GM19467 (cell line): Measurements from ENCODE around the gene VPS4B.
"Not testable (repeated sequence)": the region's sequence is repeated elsewhere in the genome, so short reads cannot be mapped to it uniquely, and the experiment has no call there.

Experiments used
- ATAC-seq: cut with Tn5 transposase; IDR thresholded peaks from one replicate; pipeline ENCODE4 v1.9.1; 2021; ENCODE audit warnings: mild to moderate bottlenecking, moderate library complexity; ENCODE audit not compliant: unreplicated experiment

VPS4B gene

DNA sequence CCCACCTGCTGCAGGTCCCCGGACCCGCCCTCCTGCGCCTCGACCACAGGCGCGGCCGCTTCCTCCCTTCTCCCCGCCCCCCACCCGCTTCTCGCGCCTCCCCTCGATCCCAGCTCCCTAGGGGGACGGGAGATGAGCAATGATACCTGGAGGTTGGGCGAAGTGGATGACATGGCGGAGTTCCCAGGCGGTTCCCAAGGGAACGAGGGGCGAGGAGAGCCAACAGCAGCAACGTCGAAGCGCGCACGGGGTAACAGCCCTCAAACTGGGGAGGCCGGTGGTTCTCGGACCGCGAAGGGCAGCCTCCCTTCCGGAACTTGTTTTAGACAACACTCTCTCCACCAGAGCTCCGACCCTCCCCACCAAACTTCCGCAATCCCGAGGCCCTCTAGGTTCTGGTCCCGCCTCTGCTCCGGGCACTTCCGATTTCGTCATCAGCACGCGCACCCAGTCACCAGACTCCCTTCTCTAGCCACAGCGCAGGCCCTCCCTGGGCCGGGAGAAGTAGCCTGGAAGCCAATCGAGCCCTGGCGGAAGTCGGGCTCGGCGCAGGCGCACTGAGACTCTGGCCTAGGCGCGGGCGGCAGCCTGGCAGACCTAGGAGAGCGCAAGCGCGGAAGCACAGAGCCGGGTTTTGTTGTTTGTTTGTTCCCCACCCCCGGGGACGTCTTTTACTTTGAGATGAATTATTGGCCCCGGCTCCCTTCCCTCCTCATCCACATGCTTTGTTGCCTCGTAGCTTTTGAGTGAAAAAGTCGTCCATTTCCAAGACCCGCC lies at the start of gene VPS4B:
Gene VPS4B (minus strand): TSS at position 390 of the 777 bp plus-strand sequence. CDS start 217 bp downstream, at position 173.
- peak; percentile 96 for ATAC-seq

DNA sequence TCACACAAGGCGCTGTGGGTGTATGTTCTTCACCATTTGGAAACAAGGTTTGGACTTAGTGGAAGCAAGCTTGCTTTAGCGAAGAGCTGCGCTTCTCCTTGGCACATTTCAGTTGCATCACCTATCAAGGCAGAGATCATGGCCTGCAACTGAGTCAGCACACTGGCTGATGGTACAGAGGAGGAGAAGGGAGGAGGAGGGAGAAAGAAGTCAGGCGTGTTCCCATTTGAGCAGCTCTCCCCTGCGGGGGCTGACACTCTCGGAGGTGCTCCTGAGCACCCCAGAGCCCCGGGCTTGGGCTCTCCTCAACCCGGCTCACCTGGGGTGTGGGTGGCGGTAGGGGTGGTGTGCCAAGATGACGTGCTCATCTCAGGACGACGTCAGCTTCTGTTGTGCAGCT lies 48.5 kb upstream of the VPS4B start:
- ATAC-seq, result no peak

DNA sequence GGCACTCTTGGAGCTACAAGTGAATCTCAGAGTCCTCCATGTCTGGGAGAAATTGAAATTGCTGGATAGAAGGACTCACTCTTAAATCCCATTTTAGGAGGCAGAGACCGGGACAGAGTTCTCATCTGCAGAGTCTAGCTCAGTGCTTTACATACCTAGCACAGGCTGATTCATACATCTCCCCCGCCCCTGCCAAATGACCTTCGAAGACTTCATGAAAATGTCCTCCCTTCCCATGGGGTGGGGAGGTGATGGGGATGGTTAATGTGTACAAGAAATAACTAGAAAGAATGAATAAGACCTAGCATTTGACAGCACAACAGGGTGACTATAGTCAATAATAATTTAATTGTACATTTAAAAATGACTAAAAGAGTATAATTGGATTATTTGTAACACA lies 46.3 kb upstream of the VPS4B start:
- ATAC-seq, result no peak

DNA sequence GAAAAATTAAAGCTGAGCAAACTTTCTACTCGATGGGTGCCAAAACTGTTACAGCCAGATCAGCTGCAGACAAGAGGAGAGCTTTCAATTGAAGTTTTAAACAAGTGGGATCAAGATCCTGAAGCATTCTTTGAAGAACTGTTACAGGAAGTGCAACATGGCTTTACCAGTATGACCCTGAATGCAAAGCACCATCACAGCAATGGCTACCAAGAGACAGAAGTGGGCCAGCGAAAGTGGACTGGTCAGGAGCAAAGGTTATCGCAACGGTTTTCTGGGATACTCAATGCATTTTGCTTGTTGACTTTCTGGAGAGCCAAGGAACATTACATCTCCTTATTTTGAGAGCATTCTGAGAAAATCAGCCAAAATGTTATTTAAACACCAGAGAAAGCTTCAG lies 45.4 kb upstream of the VPS4B start:
- ATAC-seq, result no peak

DNA sequence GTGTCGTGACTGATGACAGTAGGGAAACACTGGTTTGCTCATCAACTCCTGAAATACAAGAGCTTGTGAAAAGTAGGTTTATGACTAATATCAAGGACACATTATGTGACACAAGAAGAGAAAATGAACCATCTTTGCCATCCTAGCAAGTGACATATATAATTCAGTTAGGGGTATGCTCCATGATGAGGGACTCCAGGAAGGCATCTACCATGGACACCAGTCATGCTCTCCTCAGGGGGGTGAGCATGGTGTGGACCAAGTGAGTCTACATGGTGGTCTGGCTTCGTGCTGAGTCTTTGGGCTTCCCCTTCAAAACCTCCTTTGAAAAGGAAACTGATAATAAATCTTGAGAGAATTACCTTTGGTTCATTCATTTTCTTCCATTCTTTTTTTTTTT lies 42.8 kb upstream of the VPS4B start:
- ATAC-seq, result no peak

DNA sequence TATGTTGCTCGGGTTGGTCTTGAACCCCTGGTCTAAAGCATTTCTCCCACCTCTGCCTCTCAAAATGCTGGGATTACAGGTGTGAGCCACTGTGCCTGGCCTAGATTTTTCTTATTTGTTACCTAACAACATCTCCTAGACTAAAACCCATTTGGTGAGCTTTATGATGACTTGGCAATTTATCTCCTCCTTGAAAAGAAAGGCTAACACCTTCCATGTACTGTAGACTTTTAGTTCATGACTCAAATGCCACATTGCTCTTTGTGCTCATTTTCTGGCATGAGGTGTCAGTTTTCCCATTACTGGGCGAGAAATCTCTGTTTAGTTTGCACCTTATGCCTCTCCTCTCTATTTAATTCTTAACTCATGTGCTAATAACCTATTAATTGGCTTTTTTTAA lies 42.2 kb upstream of the VPS4B start:
- ATAC-seq, result no peak

DNA sequence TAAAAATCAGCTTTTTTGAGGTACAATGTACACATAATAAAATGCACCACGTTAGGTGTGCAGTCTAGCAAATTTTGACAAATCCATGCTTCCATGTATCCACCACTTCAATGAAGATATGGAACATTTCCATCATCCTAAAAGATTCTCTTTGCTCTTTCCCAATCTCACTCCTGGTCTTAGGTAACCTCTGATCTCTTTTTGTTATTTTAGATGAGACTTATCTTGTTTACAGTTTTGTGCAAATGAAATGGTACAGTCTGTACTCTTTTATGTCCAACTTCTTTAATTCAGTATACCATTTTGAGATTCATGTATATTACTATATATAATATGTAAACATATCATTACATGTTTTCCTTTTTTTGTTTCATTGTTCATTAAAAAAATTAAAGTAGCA lies 38.1 kb upstream of the VPS4B start:
- no peak for ATAC-seq

DNA sequence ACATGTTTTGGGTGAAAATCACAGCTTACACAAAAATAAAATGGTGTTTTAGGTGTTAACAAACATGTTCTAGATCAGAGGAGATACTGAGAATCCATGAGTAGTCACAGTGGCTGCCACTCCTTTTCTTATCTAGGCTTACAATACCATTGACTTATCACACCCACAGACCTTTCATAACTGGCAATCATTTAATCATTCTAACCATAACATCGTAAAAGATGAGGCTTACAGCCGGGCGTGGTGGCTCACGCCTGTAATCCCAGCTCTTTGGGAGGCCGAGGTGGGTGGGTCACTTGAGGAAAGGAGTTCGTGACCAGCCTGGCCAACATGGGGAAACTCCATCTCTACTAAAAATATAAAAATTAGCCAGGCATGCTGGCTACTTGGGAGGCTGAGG lies 35.7 kb upstream of the VPS4B start:
- ATAC-seq, result no peak

DNA sequence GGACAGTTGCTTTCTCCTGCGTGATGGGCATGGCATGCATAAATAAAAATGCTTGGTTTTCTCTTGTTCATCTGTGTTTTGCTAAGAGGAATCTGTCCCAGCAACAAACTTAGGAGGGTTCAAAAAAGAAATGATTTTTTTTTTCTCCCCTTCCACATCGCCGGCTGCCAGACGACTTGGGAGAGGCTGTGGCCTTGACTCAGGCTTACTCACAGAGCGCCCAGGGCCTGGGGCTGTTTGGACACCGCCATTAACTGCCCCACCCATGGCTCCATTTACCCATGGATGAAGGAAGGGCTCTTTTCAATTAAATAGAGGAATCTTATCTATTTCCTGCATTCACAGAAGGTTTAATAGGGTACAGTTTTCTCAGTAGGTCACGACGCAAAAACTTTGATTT lies 32.2 kb upstream of the VPS4B start:
- ATAC-seq, result no peak

DNA sequence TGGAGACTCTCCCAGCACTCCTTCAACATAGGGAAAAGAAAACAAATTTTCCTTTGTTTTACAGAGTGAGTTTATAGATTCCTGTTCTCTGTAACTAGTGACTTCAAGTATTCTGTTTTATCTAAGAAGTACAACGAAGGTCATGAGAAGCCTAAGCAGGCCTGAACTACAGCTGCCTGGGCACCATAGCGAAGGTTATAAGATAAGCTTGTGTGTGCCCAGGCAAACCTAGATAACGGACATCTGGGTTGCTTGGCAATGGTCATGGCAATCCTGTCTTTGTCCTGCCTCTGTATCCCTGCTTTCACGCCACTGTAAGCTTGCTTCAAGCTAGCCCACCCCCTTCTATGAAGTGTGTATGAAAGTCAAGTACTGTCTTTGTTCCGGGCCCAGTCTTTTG lies 30.5 kb upstream of the VPS4B start:
- not testable (repeated sequence) for ATAC-seq

DNA sequence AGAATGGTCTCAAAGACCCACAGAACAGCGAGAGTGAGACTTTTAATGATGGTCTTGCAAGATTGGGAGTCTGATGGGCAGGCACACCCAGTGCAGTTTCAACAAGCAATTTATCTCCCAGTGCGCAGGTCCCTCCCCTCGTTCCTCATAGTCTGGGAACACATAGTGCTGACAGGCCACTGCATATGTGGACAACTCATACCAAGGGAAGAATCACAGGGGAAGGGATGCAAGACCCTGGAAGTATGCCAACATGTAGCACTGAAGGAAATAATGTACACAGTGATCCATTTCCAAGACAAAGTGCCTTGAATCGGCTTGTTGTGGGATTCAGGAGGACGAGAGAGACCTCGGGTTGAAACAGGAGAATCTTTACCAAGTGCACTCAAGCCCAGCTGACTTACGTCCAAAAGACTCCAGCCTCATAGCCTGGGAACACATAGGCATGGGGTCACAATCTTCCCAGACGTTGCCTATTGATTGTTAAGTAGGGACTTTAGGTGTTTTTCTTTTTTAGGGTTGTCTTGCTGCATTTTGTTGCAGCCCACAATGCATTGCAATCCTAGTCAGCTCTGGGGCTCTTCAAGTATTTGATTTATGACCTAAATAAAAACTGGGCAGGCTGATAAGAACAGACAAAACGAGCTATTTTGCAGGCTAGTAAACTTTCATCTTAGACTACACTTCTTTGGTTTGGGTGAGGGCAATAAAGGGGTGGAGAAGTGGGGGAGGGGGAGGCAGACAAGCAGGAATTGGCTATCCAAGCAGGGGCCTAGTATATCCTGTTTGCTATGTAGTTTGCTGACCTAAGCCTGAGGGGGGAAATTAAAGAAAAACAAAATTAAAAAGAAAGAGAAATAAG lies 29.8 kb upstream of the VPS4B start:
- ATAC-seq, result no peak

DNA sequence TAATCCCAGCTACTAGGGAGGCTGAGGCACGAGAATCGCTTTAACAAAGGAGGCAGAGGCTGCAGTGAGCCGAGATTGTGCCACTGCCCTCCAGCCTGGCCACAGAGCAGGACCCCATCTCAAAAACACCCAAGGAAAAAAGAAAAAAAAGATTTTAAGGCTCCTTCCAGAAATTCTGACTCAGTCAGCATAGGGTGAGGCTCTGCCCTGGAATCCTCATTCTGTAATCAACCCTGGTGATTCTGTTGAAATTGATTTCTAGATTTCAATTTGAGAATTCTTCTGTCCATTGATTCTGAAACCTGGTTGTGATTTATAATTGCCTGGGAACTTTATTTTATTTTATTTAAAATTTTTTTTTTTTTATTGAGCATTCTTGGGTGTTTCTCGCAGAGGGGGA lies 27.1 kb upstream of the VPS4B start:
- ATAC-seq, result no peak

DNA sequence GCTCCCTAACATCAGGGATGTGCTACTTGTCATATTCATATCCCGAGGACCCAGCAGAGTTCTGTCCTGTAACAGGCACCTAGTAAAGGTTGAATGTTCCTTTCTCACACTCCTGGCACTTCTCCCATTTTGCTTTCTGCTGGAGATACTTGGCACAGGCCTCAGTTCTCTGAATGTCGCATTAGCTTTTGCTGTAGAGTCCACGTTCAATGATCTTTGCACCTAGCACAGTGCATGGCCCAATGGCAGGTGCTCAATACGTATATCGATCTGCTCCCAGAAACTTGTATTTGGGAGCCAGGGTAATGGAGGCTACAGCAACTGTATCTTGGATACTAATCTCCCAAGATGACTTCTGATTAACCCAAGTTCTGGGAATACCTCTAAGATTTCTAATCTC lies 24.8 kb upstream of the VPS4B start:
- no peak for ATAC-seq

DNA sequence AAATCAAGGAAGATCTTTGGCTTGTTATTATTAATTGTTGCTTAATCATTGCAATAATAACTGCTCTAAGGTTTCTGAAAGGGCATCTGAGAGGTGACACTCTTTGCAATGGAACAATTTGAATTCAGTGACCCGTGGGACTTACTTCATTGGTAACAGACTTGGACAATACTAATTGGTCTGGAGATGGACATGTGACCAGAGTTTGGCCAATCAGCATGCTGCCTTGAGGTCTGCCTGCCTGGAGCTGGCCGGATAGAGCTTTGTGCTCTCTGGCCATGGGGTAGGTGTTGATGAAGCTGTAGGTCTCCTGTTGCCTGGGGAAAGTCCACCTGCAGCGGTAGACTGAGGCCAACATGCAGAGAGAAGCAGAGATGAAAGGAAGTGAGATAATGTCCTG lies 24.0 kb upstream of the VPS4B start:
- ATAC-seq, result no peak

DNA sequence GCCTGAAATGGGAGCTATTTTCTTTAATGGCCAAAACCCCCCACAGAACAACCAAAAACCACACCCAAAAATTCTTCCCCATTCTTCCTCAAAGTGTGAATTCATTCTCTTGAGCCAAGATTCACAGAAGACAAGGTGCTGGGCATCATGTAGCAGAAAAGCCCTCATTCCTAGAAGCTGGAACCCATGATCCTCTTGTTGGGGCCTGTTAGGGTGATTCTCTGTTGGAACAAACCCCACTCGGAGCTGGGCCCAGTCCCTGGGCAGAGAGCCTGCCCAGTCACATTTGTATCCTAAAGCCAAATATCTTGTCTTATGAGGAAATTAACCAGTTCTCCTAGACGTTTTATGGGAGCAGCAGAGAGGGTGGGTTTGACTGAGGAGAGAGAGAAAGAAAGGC lies 22.8 kb upstream of the VPS4B start:
- no peak for ATAC-seq

DNA sequence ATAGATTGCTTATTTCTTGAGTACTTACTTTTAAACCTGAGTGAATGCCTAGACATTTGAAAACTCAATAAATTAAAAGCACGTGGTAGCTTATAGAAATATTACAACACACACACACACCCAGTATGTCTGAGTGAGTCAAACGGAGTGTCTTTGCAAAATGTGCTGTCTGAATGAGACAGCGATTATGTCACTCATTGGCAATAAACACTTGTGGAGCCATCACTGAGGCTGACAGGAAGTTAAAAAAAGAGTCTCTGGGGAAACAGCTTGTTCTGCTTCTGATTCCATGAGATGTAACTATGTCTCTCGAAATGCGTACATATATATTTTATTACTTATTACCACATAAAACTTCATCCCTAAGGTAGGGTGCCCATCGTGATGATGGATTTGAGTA lies 22.3 kb upstream of the VPS4B start:
- ATAC-seq, result no peak

DNA sequence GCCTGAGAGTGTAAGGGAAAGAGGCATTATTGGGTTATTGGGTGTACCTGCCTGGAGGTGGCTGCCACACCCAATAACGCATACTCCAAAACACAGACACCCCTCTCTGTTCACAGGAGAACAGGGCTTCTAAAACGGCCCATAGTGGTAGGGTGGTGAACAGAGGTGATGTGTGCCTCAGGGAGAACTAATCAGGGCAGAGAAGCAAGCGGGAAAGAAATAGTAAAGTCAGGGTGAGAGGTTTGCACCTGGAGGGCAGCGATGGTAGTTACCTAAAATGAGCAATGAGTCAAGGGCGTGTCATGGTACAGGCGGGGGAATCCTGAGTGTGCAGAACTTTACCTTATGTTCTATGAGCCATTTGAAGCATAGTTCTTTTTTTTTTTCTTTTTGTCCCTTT lies 21.6 kb upstream of the VPS4B start:
- ATAC-seq, result no peak

DNA sequence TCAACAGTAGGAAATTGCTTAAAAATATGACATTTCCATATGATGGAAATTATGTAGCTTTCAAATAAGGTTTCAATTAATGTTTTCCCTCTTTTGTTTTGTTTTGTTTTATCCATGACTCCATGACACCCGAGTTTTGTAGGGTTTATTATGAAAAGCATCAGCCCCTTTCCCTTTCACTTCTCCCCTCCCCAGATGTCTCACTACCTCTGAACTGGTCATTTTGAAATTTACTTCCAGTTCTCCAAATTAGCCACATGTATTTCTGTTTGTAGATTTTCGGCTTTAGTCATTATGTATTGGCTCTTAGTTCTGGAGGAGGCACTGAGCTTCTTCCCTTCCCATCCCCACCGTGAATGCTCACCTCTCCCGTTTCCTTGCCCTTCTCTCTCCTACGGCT lies 18.6 kb upstream of the VPS4B start:
- no peak for ATAC-seq

DNA sequence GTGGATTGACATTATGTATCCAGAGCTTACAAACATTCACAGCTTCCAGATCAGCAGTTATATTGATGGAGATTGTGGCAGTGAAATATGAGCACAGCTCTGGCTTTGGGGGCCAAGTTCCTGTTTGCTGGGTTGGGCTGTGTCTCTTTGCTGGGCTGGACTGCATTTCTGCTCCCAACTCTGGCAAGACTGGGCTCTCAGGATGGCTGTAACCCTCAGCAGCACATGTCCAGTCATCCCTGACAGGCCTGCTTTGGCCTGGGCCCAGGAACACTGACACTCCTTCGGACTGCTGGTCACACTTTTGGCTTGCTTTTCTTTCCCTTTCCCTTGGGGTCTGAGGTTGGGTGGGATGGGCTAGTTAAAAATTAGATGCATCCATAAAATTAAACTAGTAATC lies 17.9 kb upstream of the VPS4B start:
- no peak for ATAC-seq

DNA sequence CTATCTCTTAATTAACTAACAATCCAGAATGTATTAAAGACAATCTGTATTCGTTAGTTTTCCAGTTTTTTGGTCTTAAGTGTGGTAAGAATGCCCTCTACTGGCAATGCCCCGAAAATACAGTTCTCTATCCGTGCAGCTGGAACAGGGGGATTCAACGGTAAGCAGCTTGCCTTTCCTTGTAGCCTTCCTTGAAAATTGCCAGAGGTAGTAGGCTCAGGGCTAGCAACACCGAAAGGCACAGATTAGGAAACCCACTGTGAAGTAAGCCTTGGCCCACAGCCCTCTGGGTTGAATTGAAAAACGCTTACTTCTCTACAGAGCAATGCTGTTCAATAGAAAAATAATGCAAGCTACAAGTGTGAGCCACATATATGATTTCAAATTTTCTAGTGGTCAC lies 17.1 kb upstream of the VPS4B start:
- ATAC-seq, result no peak

DNA sequence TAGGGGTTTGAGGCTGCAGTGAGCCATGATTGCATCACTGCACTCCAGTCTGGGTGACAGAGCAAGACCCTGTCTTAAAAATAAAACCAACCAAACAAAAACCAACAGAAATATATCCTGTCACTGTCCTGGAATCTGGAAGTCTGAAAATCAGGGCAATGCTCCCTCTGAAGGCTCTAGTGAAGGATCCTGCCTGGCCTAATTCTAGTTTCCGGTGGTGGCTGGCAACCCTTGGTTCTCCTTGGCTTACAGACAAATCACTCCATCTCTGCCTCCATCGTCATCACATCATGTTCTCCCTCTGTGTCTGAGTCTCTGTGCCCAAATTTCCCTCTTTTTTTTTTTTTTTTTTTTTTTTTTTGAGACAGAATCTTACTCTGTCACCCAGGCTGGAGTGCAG lies 15.9 kb upstream of the VPS4B start:
- ATAC-seq, result no peak

DNA sequence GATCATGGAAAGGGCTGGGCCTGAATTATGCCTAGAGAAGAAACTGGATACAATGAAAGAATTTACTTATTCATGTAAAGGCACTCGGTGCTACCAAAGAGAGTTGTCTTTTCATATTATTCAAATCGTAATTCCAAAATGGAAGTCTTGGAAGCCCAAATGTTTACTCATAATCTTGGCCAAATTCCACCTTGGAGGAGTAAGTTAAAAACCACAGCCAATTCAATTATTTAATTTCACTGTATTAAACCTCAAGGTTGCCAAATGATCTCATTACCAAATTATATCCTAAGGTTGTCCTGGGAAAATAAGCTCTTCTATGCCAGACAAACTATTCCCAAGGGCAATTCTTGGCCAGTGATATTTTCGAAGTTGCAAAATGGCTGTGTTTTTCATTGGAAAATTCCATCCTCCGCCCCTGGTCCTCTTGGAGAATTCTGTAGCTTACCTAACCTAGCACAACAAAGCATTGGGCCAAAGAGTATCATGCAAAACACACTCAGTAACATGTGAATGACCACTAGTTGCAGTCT lies 11.1 kb upstream of the VPS4B start:
- ATAC-seq, result no peak
